Pancreas (tissue), 10 donors: ENCODE measurements around the gene CCL25. TPM values are rescaled to one million over a fixed set of nuclear protein-coding genes. Genes with fewer than 3 reads are reported as not detected.

Source experiments
- ATAC-seq, 4 donors: fragments of 200-7000 bp; cut with Tn5 transposase; one replicate each; pipeline versions ENCODE4 v1.8.0 to v1.9.1; 2020; ENCODE audit warnings: mild to moderate bottlenecking in 4 of 4, moderate library complexity in 4 of 4
- DNase-seq, 6 donors: peaks; one replicate each; pipeline ENCODE4 v3.0.0-alpha.2; 2020
- FAIRE-seq: peaks from 2 replicates; lab custom pipeline; 2012; peaks lifted over from hg19 to GRCh38; lab: Jason Lieb, UNC
- H3K27ac ChIP-seq, 4 donors: fragments of 200-600 bp; sonication (generic); 1 replicate in 3 of 4; 2 replicates in 1 of 4; pipeline versions ENCODE4 v1.5.0 to v1.8.0; 2020
- H3K27me3 ChIP-seq, 4 donors: fragments of 200-600 bp; one replicate each; pipeline ENCODE4 v1.8.0; 2021
- H3K36me3 ChIP-seq, 3 donors: fragments of 200-600 bp; sonication (generic) in 1 of 3; one replicate each; pipeline versions ENCODE4 v1.5.0 to v1.8.0; 2020 to 2021
- H3K4me1 ChIP-seq, 3 donors: fragments of 200-600 bp; one replicate each; pipeline ENCODE4 v1.8.0; 2021
- H3K4me3 ChIP-seq, 4 donors: fragments of 200-600 bp; sonication (generic) in 2 of 4; one replicate each; pipeline versions ENCODE4 v1.5.0 to v1.8.0; 2020 to 2021
- H3K9me3 ChIP-seq, 4 donors: fragments of 200-600 bp; one replicate each; pipeline ENCODE4 v1.8.0; 2021
- CTCF ChIP-seq, 4 donors: fragments of 200-600 bp; sonication (generic) in 3 of 4; IDR thresholded peaks; one replicate each; pipeline versions ENCODE4 v1.5.0 to v1.8.0; 2021; ENCODE audit warnings: antibody characterized with exemption in 4 of 4
- WGBS, 2 donors: extraction: QIAGEN DNeasy Blood & Tissue Kit; methylation state at CpG; one replicate each; pipeline ENCODE4 v1.1.7; 2013; 5-methylcytosine and 5-hydroxymethylcytosine counted together
- intact Hi-C, 3 donors: fragments of 100-400 bp; cut with DNase I; formaldehyde crosslinking; loops; one replicate each; pipeline versions ENCODE4 v1.11.1 to v1.14.2; 2022
- polyA plus RNA-seq, 2 donors: library from polyadenylated mRNA; stranded (reverse); fragments of 200-250 nt; gene quantifications; one replicate each; pipeline ENCODE4 v1.2.3, GENCODE V29; 2013
- total RNA-seq, 6 donors: library from RNA; stranded (reverse); fragmentation: NEBNext Ultra II Directional in 4 of 6; extraction: Animal tissue kit (Norgen Biotek cat#: 25700) in 4 of 6; gene quantifications; one replicate each; pipeline versions ENCODE4 v1.2.1 to v1.2.4, GENCODE V29; 2021 to 2023
- donor health status: healthy with polysubstance abuse.
- donor health status: DM: no; HTN: no; CAD: no; lungs with moderate emphysema.
- donor health status: DM: no; HTN: no; CAD: no.
- donor health status: control.
- donor health status: control.
- donor health status: Bipolar disorder and iron deficiency.
- donor health status: DM: yes; HTN: yes; CAD: no.
- donor health status: DM: no; HTN: no; CAD: no.
- donor health status: DM: no; HTN: no; CAD: no.
- donor health status: DM: yes; HTN: yes; CAD: no.

CCL25 gene
- total and polyA plus RNA-seq, 8 donors = 0.19 TPM; not detected in 7

DNA sequence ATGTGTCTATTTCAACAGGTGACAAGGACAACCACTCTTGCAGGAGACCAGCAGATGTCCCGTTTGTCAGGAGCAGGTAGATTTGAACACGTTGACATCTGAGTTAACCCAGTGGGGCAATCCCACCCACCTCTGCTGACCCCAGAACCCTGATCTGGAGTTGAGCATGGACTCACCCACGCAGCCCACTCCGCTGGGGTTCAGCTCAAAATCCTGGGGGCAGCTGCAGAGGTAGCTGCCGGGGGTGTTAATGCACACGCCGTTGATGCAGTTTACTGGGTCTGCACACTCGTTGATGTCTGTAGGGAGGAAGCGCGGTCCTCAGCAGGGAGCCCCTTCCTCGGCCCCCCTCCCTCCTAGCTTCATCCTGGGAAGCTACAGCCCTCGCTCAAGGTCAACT lies 56.9 kb downstream of the CCL25 start:
- ATAC-seq (no peak), DNase-seq (no peak), FAIRE-seq (no peak)
- Histone ChIP-seq H3K4me3 (no peak overlapping the region), H3K9me3 (no peaks in the 10 kb centered on the region), H3K27ac (no peak overlapping the region), H3K36me3 (no peaks in the 10 kb centered on the region), H3K27me3 (no peaks in the 10 kb centered on the region), H3K4me1 (no peaks in the 10 kb centered on the region)
- 59 to 74% methylated on average over 12 of the region's 12 CpGs for WGBS, 2 donors
- TF ChIP-seq CTCF (IDR thresholded peaks at IDR 0.05) = no peak
- intact Hi-C loops = no loop called here

DNA sequence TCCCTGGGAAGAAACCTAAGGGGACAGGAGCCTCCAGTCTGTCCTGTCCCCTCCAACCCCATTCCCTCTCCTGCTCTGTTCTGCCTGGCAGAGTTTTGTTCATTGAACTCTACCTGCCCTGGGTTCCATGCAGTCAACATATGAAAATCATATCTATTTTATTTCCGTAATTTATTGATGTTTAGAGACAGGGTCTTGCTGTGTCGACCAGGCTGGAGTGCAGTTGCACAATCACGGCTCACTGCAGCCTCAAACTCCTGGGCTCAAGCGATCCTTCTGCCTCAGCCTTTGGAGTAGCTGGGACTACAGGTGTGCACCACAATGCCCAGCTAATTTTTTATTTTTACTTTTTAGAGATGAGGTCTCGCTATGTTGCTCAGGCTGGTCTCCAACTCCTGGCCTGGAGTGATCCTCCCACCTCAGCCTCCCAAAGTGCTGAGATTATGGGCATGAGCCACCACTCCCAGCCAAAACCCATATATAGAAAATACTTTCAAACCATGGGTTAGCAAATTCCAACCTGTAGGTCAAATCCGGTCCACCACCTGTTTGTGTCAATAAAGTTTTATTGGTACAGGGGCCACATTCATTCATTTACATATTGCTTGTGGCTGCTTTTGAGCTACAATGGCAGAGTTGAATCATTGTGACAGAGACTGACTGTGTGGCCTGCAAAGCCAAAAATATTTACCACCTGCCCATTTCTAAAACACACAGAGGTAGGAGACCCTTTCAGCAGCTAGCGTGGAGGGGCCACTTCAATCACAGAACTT lies 57.5 kb downstream of the CCL25 start:
- Histone ChIP-seq H3K4me1 (no peaks in the 10 kb centered on the region), H3K36me3 (no peaks in the 10 kb centered on the region), H3K4me3 (no peak overlapping the region), H3K27me3 (no peaks in the 10 kb centered on the region), H3K27ac (no peak overlapping the region), H3K9me3 (no peaks in the 10 kb centered on the region)
- 72 to 93% methylated on average over 7 of the region's 7 CpGs for WGBS, 2 donors
- FAIRE-seq (no peak), ATAC-seq (no peak), DNase-seq (no peak)
- TF ChIP-seq CTCF (IDR thresholded peaks at IDR 0.05) = no peak
- intact Hi-C loops = no loop called here

GRCh38 chr19:8110931-8111330 lies 58.4 kb downstream of the CCL25 start:
- no peak overlapping the region for H3K4me3 ChIP-seq
- H3K36me3 ChIP-seq = no peaks in the 10 kb centered on the region
- no peak for FAIRE-seq
- no peak for ATAC-seq
- intact Hi-C loops = no loop called here
- no peaks in the 10 kb centered on the region for H3K27me3 ChIP-seq
- no peak overlapping the region for H3K27ac ChIP-seq
- H3K9me3 ChIP-seq = no peaks in the 10 kb centered on the region
- DNase-seq = no peak
- TF ChIP-seq CTCF (IDR thresholded peaks at IDR 0.05) = no peak
- WGBS, 2 donors = 85 to 91% methylated on average over 16 of the region's 16 CpGs
- no peaks in the 10 kb centered on the region for H3K4me1 ChIP-seq

DNA sequence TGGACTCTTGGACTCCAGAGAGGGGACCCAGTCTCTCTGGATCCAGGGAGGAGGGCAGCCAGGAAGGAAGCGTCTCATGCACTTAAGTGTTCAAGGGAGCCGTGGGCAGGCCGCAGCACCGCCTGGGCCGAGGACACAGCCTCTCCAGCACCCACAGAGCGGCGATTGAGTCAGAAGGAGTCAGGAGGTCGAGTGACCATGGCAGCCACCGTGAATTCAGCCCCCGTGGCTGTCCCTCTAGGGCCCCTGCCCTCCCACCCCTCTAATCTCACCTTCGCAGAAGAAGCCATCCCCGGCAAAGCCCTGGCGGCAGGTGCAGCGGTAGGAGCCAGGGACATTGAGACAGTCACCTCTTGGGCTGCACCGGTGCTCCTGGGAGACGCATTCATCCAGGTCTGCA lies 58.8 kb downstream of the CCL25 start:
- H3K4me1 ChIP-seq = no peaks in the 10 kb centered on the region
- no peak overlapping the region for H3K4me3 ChIP-seq
- FAIRE-seq = no peak
- intact Hi-C loops = no loop called here
- ATAC-seq = no peak
- no peak overlapping the region for H3K27ac ChIP-seq
- DNase-seq = no peak
- H3K27me3 ChIP-seq = no peaks in the 10 kb centered on the region
- no peaks in the 10 kb centered on the region for H3K36me3 ChIP-seq
- H3K9me3 ChIP-seq = no peaks in the 10 kb centered on the region
- WGBS, 2 donors = 77 to 89% methylated on average over 15 to 16 of the region's 16 CpGs
- TF ChIP-seq CTCF (IDR thresholded peaks at IDR 0.05) = no peak

Other genes starting within 250 kb of the CCL25 start
- 1 to 10 TPM; 3.0 to 5.2 (median 4.6) TPM for gene EVI5L, start 222.5 kb upstream of the CCL25 start, total RNA-seq
- gene EVI5L, start 222.5 kb upstream of the CCL25 start, polyA plus RNA-seq = 1 to 10 TPM; 7.6 to 9.1 TPM
- gene PRR36, start 178.4 kb upstream of the CCL25 start, total RNA-seq = 1 to 10 TPM; 1.6 to 2.1 (median 1.8) TPM
- gene PRR36, start 178.4 kb upstream of the CCL25 start, polyA plus RNA-seq = 1 to 10 TPM; 2.8 to 3.1 TPM
- 1 to 10 TPM; 4.6 to 6.1 (median 5.0) TPM for gene LRRC8E, start 164.2 kb upstream of the CCL25 start, total RNA-seq
- gene LRRC8E, start 164.2 kb upstream of the CCL25 start, polyA plus RNA-seq = 1 to 10 TPM; 2.6 to 3.2 TPM
- gene MAP2K7, start 148.9 kb upstream of the CCL25 start, total RNA-seq = 10 to 100 TPM; 13.9 to 21.0 (median 16.1) TPM
- 10 to 100 TPM; 21.6 to 45.3 TPM for gene MAP2K7, start 148.9 kb upstream of the CCL25 start, polyA plus RNA-seq
- 1 to 10 TPM in 1 of 6 donors, under 1 TPM in 4, not detected in 1; 0.16 to 1.1 (median 0.52) TPM for gene TGFBR3L, start 137.9 kb upstream of the CCL25 start, total RNA-seq
- gene TGFBR3L, start 137.9 kb upstream of the CCL25 start, polyA plus RNA-seq = 1 to 10 TPM in 1 of 2 donors, not detected in 1; 2.2 TPM
- 10 to 100 TPM in 1 of 6 donors, 1 to 10 TPM in 5; 4.9 to 11.3 (median 6.7) TPM for gene SNAPC2, start 132.4 kb upstream of the CCL25 start, total RNA-seq
- 10 to 100 TPM; 10.6 to 12.0 TPM for gene SNAPC2, start 132.4 kb upstream of the CCL25 start, polyA plus RNA-seq
- 1 to 10 TPM in 4 of 6 donors, under 1 TPM in 2; 0.67 to 5.1 (median 1.5) TPM for gene CTXN1, start 126.6 kb upstream of the CCL25 start, total RNA-seq
- gene CTXN1, start 126.6 kb upstream of the CCL25 start, polyA plus RNA-seq = 1 to 10 TPM; 1.7 to 2.3 TPM
- 10 to 100 TPM; 19.8 to 51.4 (median 24.7) TPM for gene TIMM44, start 109.1 kb upstream of the CCL25 start, total RNA-seq
- gene TIMM44, start 109.1 kb upstream of the CCL25 start, polyA plus RNA-seq = 10 to 100 TPM; 78.0 to 83.1 TPM
- 10 to 100 TPM; 17.9 to 38.4 (median 28.7) TPM for gene ELAVL1, start 47.1 kb upstream of the CCL25 start, total RNA-seq
- 10 to 100 TPM in 1 of 2 donors, 1 to 10 TPM in 1; 6.6 to 18.2 TPM for gene ELAVL1, start 47.1 kb upstream of the CCL25 start, polyA plus RNA-seq
- under 1 TPM in 4 of 6 donors, not detected in 2; under 0.01 to 0.20 (median 0.06) TPM for gene FBN3, start 96.8 kb downstream of the CCL25 start, total RNA-seq
- under 1 TPM; 0.02 to 0.04 TPM for gene FBN3, start 96.8 kb downstream of the CCL25 start, polyA plus RNA-seq
- 10 to 100 TPM; 41.6 to 82.4 (median 62.1) TPM for gene CERS4, start 156.6 kb downstream of the CCL25 start, total RNA-seq
- gene CERS4, start 156.6 kb downstream of the CCL25 start, polyA plus RNA-seq = 100 to 1,000 TPM in 1 of 2 donors, 10 to 100 TPM in 1; 72.1 to 118 TPM